ENCODE data around the gene PARD3.
"Not testable (repeated sequence)": the region's sequence is repeated elsewhere in the genome, so short reads cannot be mapped to it uniquely, and the experiment has no call there.

PARD3 gene

DNA sequence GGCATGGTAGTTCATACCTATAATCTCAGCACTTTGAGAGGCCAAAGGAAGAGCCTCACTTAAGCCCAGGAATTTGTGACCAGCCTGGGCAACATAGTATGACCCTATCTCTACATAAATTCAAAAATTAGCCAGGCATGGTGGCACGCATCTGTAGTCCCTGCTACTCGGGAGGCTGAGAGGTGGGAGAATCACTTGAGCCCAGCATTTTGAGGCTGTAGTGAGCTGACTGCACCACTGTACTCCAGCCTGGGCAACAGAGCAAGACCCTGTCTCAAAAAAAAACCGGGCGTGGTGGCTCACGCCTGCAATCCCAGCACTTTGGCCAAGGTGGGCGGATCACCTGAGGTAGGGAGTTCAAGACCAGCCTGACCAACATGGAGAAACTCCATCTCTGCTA lies 19.8 kb downstream of the PARD3 start:
- DNase-seq: no peak

- no peak for DNase-seq
Measured at GRCh38 chr10:34794835-34795234, 20.3 kb downstream of the PARD3 start.

DNA sequence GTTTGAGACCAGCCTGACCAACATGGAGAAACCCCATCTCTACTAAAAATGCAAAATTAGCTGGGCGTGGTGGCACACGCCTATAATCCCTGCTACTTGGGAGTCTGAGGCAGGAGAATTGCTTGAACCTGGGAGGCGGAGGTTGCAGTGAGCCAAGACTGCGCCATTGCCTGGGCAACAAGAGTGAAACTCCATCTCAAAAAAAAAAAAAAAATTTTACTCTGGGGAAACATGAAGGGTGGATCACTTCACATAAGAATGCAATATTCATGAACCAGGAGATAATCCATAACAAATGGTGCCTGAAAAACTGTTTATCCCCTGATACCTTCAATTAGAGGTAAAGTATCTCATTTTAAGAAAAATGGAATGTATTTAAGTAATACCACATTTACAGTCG lies 21.5 kb downstream of the PARD3 start:
- not testable (repeated sequence) for DNase-seq

- DNase-seq: no peak
Measured at GRCh38 chr10:34792881-34793280, 22.2 kb downstream of the PARD3 start.

GRCh38 chr10:34791947-34792346 lies 23.1 kb downstream of the PARD3 start:
- no peak for DNase-seq

DNA sequence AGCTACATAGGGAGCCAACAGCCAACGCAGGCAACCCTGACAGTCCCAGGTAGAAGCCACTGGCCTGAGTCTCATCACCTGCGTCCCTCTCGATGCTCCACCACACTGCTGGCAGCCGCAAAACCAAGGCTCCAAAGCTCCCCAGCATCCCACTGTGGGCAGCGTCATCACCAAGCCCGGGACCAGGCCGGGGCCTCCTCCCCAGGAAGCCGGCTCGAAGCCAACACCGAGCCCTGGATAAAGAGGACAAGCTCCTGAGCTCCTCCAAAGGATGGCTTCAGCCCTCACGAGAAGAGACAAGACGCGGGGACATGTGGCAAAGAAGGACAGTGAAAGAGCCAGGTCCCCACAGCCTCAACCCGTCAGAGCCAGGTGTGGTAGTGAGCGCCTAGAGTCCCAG lies 23.9 kb downstream of the PARD3 start:
- no peak for DNase-seq

- DNase-seq: no peak
Measured at GRCh38 chr10:34789966-34790506, 25.1 kb downstream of the PARD3 start.

DNA sequence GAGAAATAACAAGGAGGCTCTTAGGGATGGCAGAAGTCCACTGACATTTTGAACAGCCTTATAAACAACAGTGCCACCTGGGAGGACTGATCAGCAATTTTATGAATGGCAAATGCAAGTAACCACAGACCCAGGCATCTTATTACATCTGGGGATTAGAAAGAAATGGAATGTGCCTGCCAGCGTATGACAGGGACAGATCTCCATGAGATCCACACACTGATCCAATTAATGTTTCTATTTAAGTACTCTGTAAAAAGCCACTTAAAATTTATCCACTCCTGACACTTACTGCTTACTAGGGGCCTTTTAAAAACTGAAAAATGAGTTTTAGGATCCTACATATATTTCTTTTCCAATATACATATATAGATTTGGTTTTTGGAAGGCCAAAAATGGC lies 28.6 kb downstream of the PARD3 start:
- no peak for DNase-seq

GRCh38 chr10:34781711-34782110 lies 33.4 kb downstream of the PARD3 start:
- DNase-seq: no peak

DNA sequence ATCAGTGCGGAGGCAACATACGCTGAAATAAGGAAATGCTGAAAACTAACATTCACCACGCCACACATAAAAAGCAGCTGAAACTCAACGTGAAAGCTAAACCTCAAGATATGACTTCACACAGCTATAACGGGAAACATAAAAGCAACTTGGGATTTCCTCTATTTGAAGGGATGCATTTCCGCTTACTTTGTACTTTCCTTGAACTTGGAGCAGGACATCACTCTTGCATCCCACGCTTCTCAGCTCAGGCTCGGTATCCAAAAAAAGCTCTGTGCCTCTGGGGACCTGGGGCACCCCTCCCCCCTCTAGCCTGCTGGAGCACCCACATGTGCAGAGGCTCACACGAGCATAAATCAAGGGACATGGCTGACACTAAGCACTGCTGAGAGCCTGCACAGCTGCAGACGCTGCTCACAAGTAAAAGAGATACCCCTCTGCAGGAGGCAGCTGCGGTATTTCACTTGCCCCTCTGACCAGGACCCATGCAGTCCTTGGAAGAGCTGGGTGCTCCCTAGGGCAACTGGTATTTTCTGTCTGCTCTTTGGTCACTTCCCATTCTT lies 34.2 kb downstream of the PARD3 start:
- no peak for DNase-seq

DNA sequence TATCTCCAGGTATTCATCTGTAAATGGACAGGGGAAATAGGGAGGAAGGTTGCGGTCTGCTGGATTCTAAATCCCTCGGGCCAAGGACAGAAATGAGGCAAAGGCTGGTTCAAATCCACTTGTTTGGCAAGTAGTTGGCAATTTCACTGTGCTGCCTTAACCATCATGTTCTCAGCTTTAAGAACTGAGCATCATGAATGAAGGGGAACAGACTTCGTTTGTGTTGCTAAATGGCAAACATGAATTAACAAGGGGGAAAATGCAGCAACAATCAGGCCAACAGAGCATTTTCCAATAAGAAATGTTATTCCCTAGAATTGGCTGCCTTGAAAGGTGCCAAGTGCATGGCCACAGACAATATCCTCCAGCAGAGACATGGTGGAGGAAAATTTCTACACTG lies 36.9 kb downstream of the PARD3 start:
- no peak for DNase-seq

GRCh38 chr10:34776090-34776690 lies 38.9 kb downstream of the PARD3 start:
- DNase-seq: no peak

DNA sequence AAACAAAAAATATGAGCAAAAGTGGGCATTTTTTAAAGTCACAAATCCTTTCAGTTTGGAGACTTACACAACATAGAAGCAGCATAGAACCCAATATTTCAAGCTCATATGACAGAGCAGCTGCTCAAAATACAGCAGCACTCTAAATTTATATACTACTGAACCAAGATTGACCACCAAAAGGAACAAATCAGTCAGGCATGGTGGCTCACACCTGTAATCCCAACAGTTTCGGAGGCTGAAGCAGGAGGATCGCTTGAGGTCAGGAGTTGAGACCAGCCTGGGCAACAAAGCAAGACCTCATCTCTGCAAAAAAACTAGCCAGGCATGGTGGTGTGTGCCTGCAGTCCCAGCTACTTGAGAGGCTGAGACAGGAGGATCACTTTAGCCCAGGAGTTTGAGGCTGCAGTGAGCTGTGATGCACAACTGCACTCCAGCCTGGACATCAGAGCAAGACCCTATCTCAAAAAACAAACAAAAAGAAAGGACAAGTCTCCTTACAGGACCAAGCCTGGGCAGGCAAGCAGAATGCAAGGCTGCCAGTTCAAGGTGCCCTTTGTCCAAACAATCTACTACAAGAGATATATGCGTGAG lies 40.0 kb downstream of the PARD3 start:
- no peak for DNase-seq

GRCh38 chr10:34773636-34774630 lies 41.2 kb downstream of the PARD3 start:
- DNase-seq: no peak

DNA sequence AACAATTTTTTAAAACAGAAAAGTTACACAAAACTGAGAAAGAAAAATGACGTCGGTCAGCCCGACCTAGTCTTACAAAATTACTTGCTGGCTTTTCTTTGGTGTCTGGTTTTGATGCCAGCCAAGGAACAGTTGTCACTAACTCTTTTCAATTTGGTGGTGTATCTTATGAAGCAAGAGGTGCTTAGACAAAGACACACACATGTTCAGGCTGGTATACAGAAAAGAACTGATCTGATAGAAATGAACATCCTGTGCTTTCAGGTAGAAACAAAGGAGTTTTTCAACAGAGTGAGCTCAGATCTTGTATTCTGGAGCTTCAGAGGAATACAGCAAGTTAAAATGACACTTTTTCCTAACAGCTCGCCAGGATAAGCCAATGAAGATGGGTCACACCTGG lies 43.6 kb downstream of the PARD3 start:
- DNase-seq: no peak

- DNase-seq: no peak
Measured at GRCh38 chr10:34771106-34771505, 44.0 kb downstream of the PARD3 start.

DNA sequence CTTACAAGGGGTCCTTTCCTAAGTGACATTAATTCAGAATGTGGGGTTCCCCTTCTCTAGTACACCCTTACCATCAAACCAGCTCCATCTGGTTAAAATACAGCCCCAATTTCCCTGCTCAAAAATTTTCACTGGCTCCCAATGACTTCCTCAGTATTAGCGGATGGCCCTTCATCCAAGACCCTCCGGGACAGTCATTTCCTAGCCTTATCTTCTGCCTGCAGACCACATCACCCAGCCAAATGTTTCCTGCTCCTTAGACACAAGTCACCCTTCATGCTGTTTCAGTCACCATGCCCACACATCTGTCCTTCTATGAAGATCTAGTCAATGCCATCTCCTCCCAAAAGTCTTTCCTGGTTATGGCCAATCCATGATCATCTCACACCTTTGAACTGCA lies 45.2 kb downstream of the PARD3 start:
- DNase-seq: no peak

DNA sequence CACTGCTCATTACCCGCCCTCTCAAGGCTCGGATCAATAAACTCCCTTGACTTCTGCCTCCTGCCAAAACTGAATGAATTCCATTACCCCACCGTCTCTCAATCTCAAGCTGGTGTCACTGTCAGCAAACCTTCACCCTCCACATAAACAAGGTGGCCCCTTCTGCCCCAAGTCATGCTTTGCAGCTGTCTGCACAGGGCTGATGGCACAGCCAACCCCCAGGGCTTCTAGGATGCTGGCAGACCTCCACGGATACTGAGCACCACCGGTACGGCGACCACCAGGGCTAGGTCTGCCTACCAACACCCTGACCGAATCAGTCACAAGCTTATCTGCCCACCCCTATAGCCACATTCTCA lies 46.1 kb downstream of the PARD3 start:
- no peak for DNase-seq

- DNase-seq: no peak
Measured at GRCh38 chr10:34768261-34768971, 46.7 kb downstream of the PARD3 start.

GRCh38 chr10:34766811-34767494 lies 48.1 kb downstream of the PARD3 start:
- no peak for DNase-seq

GRCh38 chr10:34766266-34766600 lies 48.9 kb downstream of the PARD3 start:
- DNase-seq: no peak

DNA sequence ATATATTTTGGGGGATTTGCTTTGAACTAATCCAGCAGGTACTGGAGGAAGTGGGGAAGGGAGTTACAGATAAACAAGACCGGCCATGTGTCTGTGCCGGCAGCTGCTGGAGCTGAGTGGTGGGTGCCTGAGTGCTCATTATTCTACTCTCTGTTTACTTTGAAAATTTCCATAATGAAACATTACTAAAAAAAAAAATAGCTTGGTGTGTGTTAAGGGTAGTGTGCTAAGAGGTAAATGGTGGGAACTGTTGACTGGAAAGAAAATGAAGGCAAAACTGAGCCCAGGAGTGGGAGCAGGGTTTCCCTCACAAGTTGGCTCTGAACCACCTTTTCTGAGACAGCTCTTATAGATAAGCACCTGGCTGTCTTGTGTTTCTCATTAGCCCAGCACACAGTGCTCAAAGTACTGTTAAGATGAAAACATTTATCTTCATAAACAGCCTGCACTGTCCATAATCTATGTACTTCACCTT lies 50.6 kb downstream of the PARD3 start:
- DNase-seq: no peak
